Measurements from ENCODE around the gene PSMC4. TPM values are rescaled to one million over a fixed set of nuclear protein-coding genes. Genes with fewer than 3 reads are reported as not detected.

PSMC4 gene
- total RNA-seq, 1 experiment from 2014 or later, result 120 TPM

GRCh38 chr19:39929750-39930149, 41.2 kb upstream of the PSMC4 start:
- no peak for DNase-seq (ENCODE audit: low read depth, low spot score)
- H3K9me3 ChIP-seq (ENCODE audit: control insufficient read depth in 1 of 2, insufficient read depth in 1 of 2, low read depth in 1 of 2, low read length in 2 of 2), result no peaks in the 10 kb centered on the region
- H4K20me1 ChIP-seq (ENCODE audit: insufficient read depth), result no peaks in the 10 kb centered on the region
- H3K9me2 ChIP-seq (ENCODE audit: insufficient read depth), result no peaks in the 10 kb centered on the region
- ChIA-PET RAD21 (ENCODE audit: low non-redundant PET in 1 of 2, low total read pairs in 2 of 2, uncharacterized antibody in 2 of 2, unreplicated experiment in 2 of 2) (no interaction called here), CTCF (no interaction called here), POLR2A (no interaction called here)
- no peak for ATAC-seq
- BruUV-seq (replicated peaks), result no TSS peak
- H3K79me2 ChIP-seq (ENCODE audit: insufficient read depth, low read length), result no peaks in the 10 kb centered on the region
- no peak for TF ChIP-seq FOSL1 (IDR thresholded peaks at IDR 0.05; ENCODE audit: low read depth)
- H3K4me3 ChIP-seq (replicated peaks in 1 of 2; ENCODE audit: low read depth in 1 of 2, low read length in 2 of 2), result no peak overlapping the region
- H3K9ac ChIP-seq (ENCODE audit: low read length), result no peak overlapping the region
- H3K4me2 ChIP-seq (ENCODE audit: low read length), result no peak overlapping the region
- no peaks in the 10 kb centered on the region for H3K36me3 ChIP-seq (ENCODE audit: control insufficient read depth in 1 of 2, insufficient read depth in 2 of 2, low read length in 2 of 2)
- H3K27ac ChIP-seq (ENCODE audit: low read depth, low read length), result no peak overlapping the region
- H2AFZ ChIP-seq (ENCODE audit: low read depth, low read length, poor library complexity, severe bottlenecking), result no peak overlapping the region
- intact Hi-C loops (cut with micrococcal nuclease), result no loop called here
- no peaks in the 10 kb centered on the region for H3K27me3 ChIP-seq (ENCODE audit: insufficient read depth, low read length)
- peaks cover 0 to 2% of the 10 kb centered on the region in 2 experiments; a peak in 1 of 4 replicates for H3K4me1 ChIP-seq (ENCODE audit: control insufficient read depth in 1 of 2, insufficient read depth in 2 of 2, low read length in 2 of 2)

GRCh38 chr19:39934584-39935363, 36.2 kb upstream of the PSMC4 start, which contains the start of gene FCGBP:
FCGBP (minus strand) TSS chr19:39934634.
- no peaks in the 10 kb centered on the region for H3K36me3 ChIP-seq (ENCODE audit: control insufficient read depth in 1 of 2, insufficient read depth in 2 of 2, low read length in 2 of 2)
- TF ChIP-seq RAD21 (IDR thresholded peaks at IDR 0.05; ENCODE audit: low read depth) (no peak), ZNF274 (IDR thresholded peaks at IDR 0.05; ENCODE audit: low read depth, low read length) (no peak), POLR2A (IDR thresholded peaks at IDR 0.05; ENCODE audit: borderline replicate concordance, extremely low read depth, insufficient read depth, insufficient read length) (no peak), MAX (IDR thresholded peaks at IDR 0.05) (no peak), FOSL1 (IDR thresholded peaks at IDR 0.05; ENCODE audit: low read depth) (no peak), CEBPB (IDR thresholded peaks at IDR 0.05; ENCODE audit: low read depth) (no peak), ELF1 (IDR thresholded peaks at IDR 0.05; ENCODE audit: borderline replicate concordance, low read depth) (no peak), REST (IDR thresholded peaks at IDR 0.05; ENCODE audit: low read depth) (no peak), SIN3A (IDR thresholded peaks at IDR 0.05; ENCODE audit: low read depth) (no peak), EZH2phosphoT487 (IDR thresholded peaks at IDR 0.05; ENCODE audit: borderline replicate concordance) (no peak), JUND (IDR thresholded peaks at IDR 0.05) (no peak)
- no peaks in the 10 kb centered on the region for H3K27me3 ChIP-seq (ENCODE audit: insufficient read depth, low read length)
- H4K20me1 ChIP-seq (ENCODE audit: insufficient read depth), result no peaks in the 10 kb centered on the region
- intact Hi-C loops (cut with micrococcal nuclease), result no loop called here
- H3K4me2 ChIP-seq (ENCODE audit: low read length), result no peak within 1 kb of the TSS
- BruUV-seq (replicated peaks), result no TSS peak
- H3K79me2 ChIP-seq (ENCODE audit: insufficient read depth, low read length), result no peaks in the 10 kb centered on the region
- H3K9me3 ChIP-seq (ENCODE audit: control insufficient read depth in 1 of 2, insufficient read depth in 1 of 2, low read depth in 1 of 2, low read length in 2 of 2), result no peaks in the 10 kb centered on the region
- H3K9ac ChIP-seq (ENCODE audit: low read length), result no peak within 1 kb of the TSS
- ChIA-PET RAD21 (ENCODE audit: low non-redundant PET in 1 of 2, low total read pairs in 2 of 2, uncharacterized antibody in 2 of 2, unreplicated experiment in 2 of 2) (no interaction called here), CTCF (no interaction called here), POLR2A (no interaction called here)
- H2AFZ ChIP-seq (ENCODE audit: low read depth, low read length, poor library complexity, severe bottlenecking), result no peak within 1 kb of the TSS
- H3K4me3 ChIP-seq (replicated peaks in 1 of 2; ENCODE audit: low read depth in 1 of 2, low read length in 2 of 2), result no peak within 1 kb of the TSS
- DNase-seq (ENCODE audit: low read depth, low spot score), result no peak
- H3K27ac ChIP-seq (ENCODE audit: low read depth, low read length), result no peak within 1 kb of the TSS
- ATAC-seq, result peak; percentile 36; the same call in 1 of the 2 replicates
- no peaks in the 10 kb centered on the region for H3K9me2 ChIP-seq (ENCODE audit: insufficient read depth)
- H3K4me1 ChIP-seq (ENCODE audit: control insufficient read depth in 1 of 2, insufficient read depth in 2 of 2, low read length in 2 of 2), result peaks cover 0 to 6% of the 10 kb centered on the region in 2 experiments; a peak in 1 of 4 replicates

Measured in HCT116 (cell line).